Activated T-helper 17 cell treated with anti-CD3 and anti-CD28 coated beads, Interleukin-2, amount 50 U/mL, for 72 hours (primary cell): Measurements from ENCODE around the gene APOM. TPM values are rescaled to one million over a fixed set of nuclear protein-coding genes. Genes with fewer than 3 reads are reported as not detected.
A peak's percentile ranks its signal among the peaks of the same experiment; 100 is the strongest.

ENCODE experiments used
- ATAC-seq: fragments of 150-1000 bp; cut with Tn5 transposase; replicated peaks from 2 replicates; pipeline ENCODE4 v1.10.0; 2021; ENCODE audit warnings: mild to moderate bottlenecking, moderate library complexity
- H3K27ac Mint-ChIP-seq: one replicate; pipeline ENCODE4 v1.8.0; 2022; ENCODE audit warnings: mixed read lengths
- H3K27me3 Mint-ChIP-seq: one replicate; pipeline ENCODE4 v1.8.0; 2022; ENCODE audit warnings: mixed read lengths
- H3K36me3 Mint-ChIP-seq: one replicate; pipeline ENCODE4 v1.8.0; 2022; ENCODE audit warnings: low read depth, mild to moderate bottlenecking, mixed read lengths
- H3K4me1 Mint-ChIP-seq: one replicate; pipeline ENCODE4 v1.8.0; 2022; ENCODE audit warnings: mixed read lengths
- H3K4me3 Mint-ChIP-seq: one replicate; pipeline ENCODE4 v1.8.0; 2022; ENCODE audit warnings: mild to moderate bottlenecking, mixed read lengths
- H3K9me3 Mint-ChIP-seq: one replicate; pipeline ENCODE4 v1.8.0; 2022; ENCODE audit warnings: mixed read lengths
- total RNA-seq, 2 donors: library from RNA; stranded (reverse); gene quantifications; one replicate each; pipeline ENCODE4 v1.2.3, GENCODE V29; 2022

Gene APOM
- total RNA-seq, 2 donors from 2014 or later: 0.76 to 1.3 TPM

GRCh38 chr6:31691564-31692108 is 35.9 kb downstream of the APOM start:
- Mint-ChIP-seq H3K4me1 (no peaks in the 10 kb centered on the region), H3K4me3 (no peak overlapping the region), H3K27ac (no peak overlapping the region), H3K9me3 (no peaks in the 10 kb centered on the region), H3K27me3 (no peaks in the 10 kb centered on the region), H3K36me3 (peaks cover 92% of the 10 kb centered on the region)
- no peak for ATAC-seq

GRCh38 chr6:31692353-31692752 is 36.7 kb downstream of the APOM start:
- no peaks in the 10 kb centered on the region for H3K9me3 Mint-ChIP-seq
- peaks cover 3% of the 10 kb centered on the region for H3K4me1 Mint-ChIP-seq
- no peaks in the 10 kb centered on the region for H3K27me3 Mint-ChIP-seq
- peaks cover 95% of the 10 kb centered on the region for H3K36me3 Mint-ChIP-seq
- ATAC-seq: no peak
- no peak overlapping the region for H3K27ac Mint-ChIP-seq
- no peak overlapping the region for H3K4me3 Mint-ChIP-seq

- peaks cover 95% of the 10 kb centered on the region for H3K36me3 Mint-ChIP-seq
- no peaks in the 10 kb centered on the region for H3K27me3 Mint-ChIP-seq
- peaks cover 8% of the 10 kb centered on the region for H3K4me1 Mint-ChIP-seq
- no peak for ATAC-seq
- H3K27ac Mint-ChIP-seq: no peak overlapping the region
- H3K9me3 Mint-ChIP-seq: no peaks in the 10 kb centered on the region
- H3K4me3 Mint-ChIP-seq: no peak overlapping the region
Observed at GRCh38 chr6:31692886-31693285, 37.2 kb downstream of the APOM start.

- H3K36me3 Mint-ChIP-seq: peaks cover 94% of the 10 kb centered on the region
- no peak for ATAC-seq
- no peak overlapping the region for H3K27ac Mint-ChIP-seq
- no peaks in the 10 kb centered on the region for H3K27me3 Mint-ChIP-seq
- H3K9me3 Mint-ChIP-seq: no peaks in the 10 kb centered on the region
- H3K4me3 Mint-ChIP-seq: no peak overlapping the region
- H3K4me1 Mint-ChIP-seq: peaks cover 10% of the 10 kb centered on the region
Observed at GRCh38 chr6:31693535-31693934, 37.8 kb downstream of the APOM start.

GRCh38 chr6:31697555-31697954 is 41.9 kb downstream of the APOM start:
- Mint-ChIP-seq H3K27ac (peak overlapping the region; percentile 62), H3K36me3 (peaks cover 86% of the 10 kb centered on the region), H3K9me3 (no peaks in the 10 kb centered on the region), H3K4me3 (peak overlapping the region; percentile 36), H3K4me1 (peaks cover 19% of the 10 kb centered on the region), H3K27me3 (no peaks in the 10 kb centered on the region)
- ATAC-seq: peak; percentile 87

GRCh38 chr6:31700740-31701401 is 45.2 kb downstream of the APOM start:
- peak overlapping the region; percentile 98 for H3K27ac Mint-ChIP-seq

GRCh38 chr6:31701666-31702404 is 46.1 kb downstream of the APOM start:
- peak overlapping the region; percentile 98 for H3K27ac Mint-ChIP-seq
- ATAC-seq: no peak
- H3K36me3 Mint-ChIP-seq: peaks cover 44% of the 10 kb centered on the region
- peak overlapping the region; percentile 98 for H3K4me3 Mint-ChIP-seq
- peaks cover 24% of the 10 kb centered on the region for H3K4me1 Mint-ChIP-seq
- no peaks in the 10 kb centered on the region for H3K9me3 Mint-ChIP-seq
- no peaks in the 10 kb centered on the region for H3K27me3 Mint-ChIP-seq

More at GRCh38 chr6:31700740-31701401, 45.2 kb downstream of the APOM start:
- peak overlapping the region; percentile 98 for H3K4me3 Mint-ChIP-seq
- H3K9me3 Mint-ChIP-seq: no peaks in the 10 kb centered on the region
- H3K4me1 Mint-ChIP-seq: peaks cover 24% of the 10 kb centered on the region
- no peaks in the 10 kb centered on the region for H3K27me3 Mint-ChIP-seq
- peaks cover 54% of the 10 kb centered on the region for H3K36me3 Mint-ChIP-seq
- no peak for ATAC-seq

- H3K36me3 Mint-ChIP-seq: peaks cover 38% of the 10 kb centered on the region
- peak overlapping the region; percentile 98 for H3K27ac Mint-ChIP-seq
- ATAC-seq: peak; percentile 25
- no peaks in the 10 kb centered on the region for H3K27me3 Mint-ChIP-seq
- H3K4me1 Mint-ChIP-seq: peaks cover 20% of the 10 kb centered on the region
- peak overlapping the region; percentile 98 for H3K4me3 Mint-ChIP-seq
- H3K9me3 Mint-ChIP-seq: no peaks in the 10 kb centered on the region
Observed at GRCh38 chr6:31702405-31702818, 46.7 kb downstream of the APOM start.

GRCh38 chr6:31702819-31703716 is 47.4 kb downstream of the APOM start, which contains the start of gene ABHD16A:
Gene ABHD16A, minus strand, starts transcription at chr6:31703324. Its CDS starts 43 bp downstream, at chr6:31703281.
- no peaks in the 10 kb centered on the region for H3K27me3 Mint-ChIP-seq
- peak; percentile 97 for ATAC-seq
- peaks cover 32% of the 10 kb centered on the region for H3K36me3 Mint-ChIP-seq
- H3K9me3 Mint-ChIP-seq: no peaks in the 10 kb centered on the region
- peak within 1 kb of the TSS; percentile 98 for H3K27ac Mint-ChIP-seq
- peaks cover 14% of the 10 kb centered on the region for H3K4me1 Mint-ChIP-seq
- H3K4me3 Mint-ChIP-seq: peak within 1 kb of the TSS; percentile 98

- Mint-ChIP-seq H3K9me3 (no peaks in the 10 kb centered on the region), H3K36me3 (peaks cover 5% of the 10 kb centered on the region), H3K27me3 (no peaks in the 10 kb centered on the region), H3K4me3 (no peak overlapping the region), H3K4me1 (peaks cover 17% of the 10 kb centered on the region), H3K27ac (no peak overlapping the region)
- no peak for ATAC-seq
Observed at GRCh38 chr6:31705931-31706330, 50.2 kb downstream of the APOM start.

GRCh38 chr6:31706599-31706998 is 50.9 kb downstream of the APOM start, which contains the start of gene LY6G6F:
Gene LY6G6F, plus strand, starts transcription at chr6:31706866. Its CDS starts 41 bp downstream, at chr6:31706907.
- H3K9me3 Mint-ChIP-seq: no peaks in the 10 kb centered on the region
- H3K4me3 Mint-ChIP-seq: no peak within 1 kb of the TSS
- ATAC-seq: no peak
- peaks cover 11% of the 10 kb centered on the region for H3K4me1 Mint-ChIP-seq
- no peaks in the 10 kb centered on the region for H3K27me3 Mint-ChIP-seq
- H3K27ac Mint-ChIP-seq: no peak within 1 kb of the TSS
- H3K36me3 Mint-ChIP-seq: no peaks in the 10 kb centered on the region

- Mint-ChIP-seq H3K36me3 (no peaks in the 10 kb centered on the region), H3K9me3 (no peaks in the 10 kb centered on the region), H3K4me1 (peaks cover 10% of the 10 kb centered on the region), H3K4me3 (no peak overlapping the region), H3K27ac (no peak overlapping the region), H3K27me3 (no peaks in the 10 kb centered on the region)
- no peak for ATAC-seq
Observed at GRCh38 chr6:31707701-31708100, 52.0 kb downstream of the APOM start.
